HTERT RPE-1 (cell line): ENCODE results near the gene FOXO4.

Source experiments
- in situ Hi-C: fragments of 300-500 bp; cut with MboI; formaldehyde crosslinking; loops from 4 replicates; pipeline ENCODE4 v1.14.3; 2020; ENCODE audit warnings: low sequenced_read_pairs

Gene FOXO4

DNA sequence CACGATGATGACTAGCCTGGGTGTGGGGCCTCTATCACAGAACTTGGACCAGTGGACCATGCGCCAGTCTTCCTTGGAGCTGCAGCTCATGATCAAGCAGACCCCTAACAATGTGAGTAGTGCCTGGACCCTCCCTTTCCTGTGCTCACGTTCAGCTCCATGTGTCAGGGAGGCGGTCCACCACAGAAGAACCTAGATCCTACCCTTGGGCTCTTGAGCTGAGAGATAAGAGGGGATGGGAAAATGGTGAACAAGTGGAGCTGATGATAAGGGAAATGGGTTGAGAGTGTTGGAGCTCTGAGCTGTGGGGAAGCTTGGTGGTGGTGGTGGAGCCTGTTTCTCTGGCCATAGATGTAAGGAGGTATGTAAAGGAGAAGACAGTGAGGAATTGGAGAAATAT lies 35.9 kb downstream of the FOXO4 start:
- in situ Hi-C loops: no loop called here

GRCh38 chrX:71140440-71140839 lies 44.8 kb downstream of the FOXO4 start:
- in situ Hi-C loops: no loop called here

- in situ Hi-C loops: no loop called here
These were observed 47.9 kb downstream of the FOXO4 start for GRCh38 chrX:71143508-71143907.

GRCh38 chrX:71144651-71145050 lies 49.0 kb downstream of the FOXO4 start, which contains the start of gene NLGN3:
Gene NLGN3 (plus strand): TSS chrX:71144841. CDS start chrX:71147750, 2,909 bp downstream.
- in situ Hi-C loops: no loop called here

- in situ Hi-C loops: no loop called here
These were observed 52.0 kb downstream of the FOXO4 start for GRCh38 chrX:71147496-71148277.

- in situ Hi-C loops: no loop called here
These were observed 52.6 kb downstream of the FOXO4 start for GRCh38 chrX:71148278-71148663.

DNA sequence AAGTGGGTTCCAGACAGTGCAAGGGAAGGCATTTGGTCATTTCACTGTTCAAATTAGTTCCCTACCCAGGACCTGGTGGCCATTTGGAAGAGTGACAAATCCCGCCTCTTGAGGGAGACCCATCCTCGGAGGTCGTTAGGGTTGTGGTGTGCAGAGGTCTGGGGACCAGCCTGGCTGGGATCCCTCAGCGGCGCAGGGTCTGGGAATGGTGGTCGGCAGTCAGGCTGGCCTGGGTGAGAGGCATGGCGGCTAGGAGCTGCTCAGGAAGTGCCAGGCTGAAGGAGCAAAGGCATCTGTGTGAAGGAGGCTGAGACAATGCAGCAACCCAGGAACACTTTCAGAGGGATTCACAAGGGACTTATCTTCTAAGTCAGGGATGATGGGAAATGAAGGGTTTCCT lies 55.7 kb downstream of the FOXO4 start:
- in situ Hi-C loops: no loop called here
